ENCODE results near the gene GPRC5C.

DNA sequence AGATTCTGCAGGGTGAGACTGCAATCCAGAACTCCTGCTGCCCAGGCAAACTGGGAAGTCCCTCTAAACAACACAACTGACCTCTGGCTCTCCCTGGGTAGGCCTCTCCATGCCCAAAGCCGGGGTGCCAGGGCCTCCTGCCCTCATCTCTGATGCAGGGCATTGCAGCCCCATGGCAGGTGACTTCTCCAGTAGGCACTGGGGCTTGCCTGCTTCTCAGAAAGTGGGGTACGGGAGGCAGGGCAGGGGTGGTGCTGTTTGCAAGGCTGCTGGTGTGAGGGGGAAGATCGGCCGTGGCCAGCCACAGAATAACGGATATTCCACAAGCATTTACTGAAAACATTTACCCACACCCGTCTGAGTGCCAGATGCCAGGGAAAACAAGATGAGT lies 4.1 kb upstream of the GPRC5C start:
- no peak for TF ChIP-seq ISL1 (CRISPR knock-in tag; IDR thresholded peaks at IDR 0.05)
- TF ChIP-seq ZNF8 (CRISPR knock-in tag; IDR thresholded peaks at IDR 0.05) = no peak
- no peak for TF ChIP-seq CSDC2 (CRISPR knock-in tag; IDR thresholded peaks at IDR 0.05)
- TF ChIP-seq ZNF70 (CRISPR knock-in tag; IDR thresholded peaks at IDR 0.05) = no peak
- TF ChIP-seq POU6F1 (CRISPR knock-in tag; IDR thresholded peaks at IDR 0.05; ENCODE audit: borderline replicate concordance, low read depth) = no peak
- TF ChIP-seq, protein P1, sequence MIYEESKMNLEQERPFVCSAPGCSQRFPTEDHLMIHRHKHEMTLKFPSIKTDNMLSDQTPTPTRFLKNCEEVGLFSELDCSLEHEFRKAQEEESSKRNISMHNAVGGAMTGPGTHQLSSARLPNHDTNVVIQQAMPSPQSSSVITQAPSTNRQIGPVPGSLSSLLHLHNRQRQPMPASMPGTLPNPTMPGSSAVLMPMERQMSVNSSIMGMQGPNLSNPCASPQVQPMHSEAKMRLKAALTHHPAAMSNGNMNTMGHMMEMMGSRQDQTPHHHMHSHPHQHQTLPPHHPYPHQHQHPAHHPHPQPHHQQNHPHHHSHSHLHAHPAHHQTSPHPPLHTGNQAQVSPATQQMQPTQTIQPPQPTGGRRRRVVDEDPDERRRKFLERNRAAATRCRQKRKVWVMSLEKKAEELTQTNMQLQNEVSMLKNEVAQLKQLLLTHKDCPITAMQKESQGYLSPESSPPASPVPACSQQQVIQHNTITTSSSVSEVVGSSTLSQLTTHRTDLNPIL (CRISPR knock-in tag; IDR thresholded peaks at IDR 0.05; ENCODE audit: low read depth) = no peak
- TF ChIP-seq, protein P2, sequence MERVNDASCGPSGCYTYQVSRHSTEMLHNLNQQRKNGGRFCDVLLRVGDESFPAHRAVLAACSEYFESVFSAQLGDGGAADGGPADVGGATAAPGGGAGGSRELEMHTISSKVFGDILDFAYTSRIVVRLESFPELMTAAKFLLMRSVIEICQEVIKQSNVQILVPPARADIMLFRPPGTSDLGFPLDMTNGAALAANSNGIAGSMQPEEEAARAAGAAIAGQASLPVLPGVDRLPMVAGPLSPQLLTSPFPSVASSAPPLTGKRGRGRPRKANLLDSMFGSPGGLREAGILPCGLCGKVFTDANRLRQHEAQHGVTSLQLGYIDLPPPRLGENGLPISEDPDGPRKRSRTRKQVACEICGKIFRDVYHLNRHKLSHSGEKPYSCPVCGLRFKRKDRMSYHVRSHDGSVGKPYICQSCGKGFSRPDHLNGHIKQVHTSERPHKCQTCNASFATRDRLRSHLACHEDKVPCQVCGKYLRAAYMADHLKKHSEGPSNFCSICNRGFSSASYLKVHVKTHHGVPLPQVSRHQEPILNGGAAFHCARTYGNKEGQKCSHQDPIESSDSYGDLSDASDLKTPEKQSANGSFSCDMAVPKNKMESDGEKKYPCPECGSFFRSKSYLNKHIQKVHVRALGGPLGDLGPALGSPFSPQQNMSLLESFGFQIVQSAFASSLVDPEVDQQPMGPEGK (CRISPR knock-in tag; IDR thresholded peaks at IDR 0.05; ENCODE audit: borderline replicate concordance) = no peak
- no peak for TF ChIP-seq RARB (CRISPR knock-in tag; IDR thresholded peaks at IDR 0.05)
- TF ChIP-seq ZFP30 (CRISPR knock-in tag; IDR thresholded peaks at IDR 0.05) = no peak
- no peak for TF ChIP-seq SNAI2 (CRISPR knock-in tag; IDR thresholded peaks at IDR 0.05)
- TF ChIP-seq ESRRG (CRISPR knock-in tag; IDR thresholded peaks at IDR 0.05) = no peak
- no peak for TF ChIP-seq ZFP3 (CRISPR knock-in tag; IDR thresholded peaks at IDR 0.05)
- no peak for TF ChIP-seq TCF4 (CRISPR knock-in tag; IDR thresholded peaks at IDR 0.05; ENCODE audit: borderline replicate concordance)
- TF ChIP-seq CSRNP3 (CRISPR knock-in tag; IDR thresholded peaks at IDR 0.05) = no peak

Measured in SK-N-SH treated with all-trans-retinoic acid at 6 μM for 48 hours (cell line).